H9 (cell line): ENCODE data around the gene LCE3D. TPM values are rescaled to one million over a fixed set of nuclear protein-coding genes. Genes with fewer than 3 reads are reported as not detected.

ENCODE experiments used
- DNase-seq: peaks from one replicate; pipeline ENCODE4 v3.0.0-alpha.2; 2017
- H2AFZ ChIP-seq: one replicate; pipeline ENCODE4 v1.6.1; 2013; ENCODE audit warnings: mild to moderate bottlenecking, low read length, control low read depth, moderate library complexity
- H2AK5ac ChIP-seq: 2 replicates; pipeline ENCODE4 v1.6.1; 2013; ENCODE audit warnings: low read length, control low read depth, mixed read lengths; ENCODE audit not compliant: insufficient read length
- H2BK120ac ChIP-seq: one replicate; pipeline ENCODE4 v1.6.1; 2013; ENCODE audit warnings: low read depth, mild to moderate bottlenecking, low read length, control low read depth, inconsistent platforms; ENCODE audit not compliant: poor library complexity, severe bottlenecking
- H2BK12ac ChIP-seq: 2 replicates; pipeline ENCODE4 v1.6.1; 2013; ENCODE audit warnings: low read length, control low read depth, mixed read lengths, low read depth; ENCODE audit not compliant: insufficient read length
- H2BK15ac ChIP-seq: 2 replicates; pipeline ENCODE4 v1.6.1; 2013; ENCODE audit warnings: low read depth, low read length, control low read depth
- H2BK20ac ChIP-seq: one replicate; pipeline ENCODE4 v1.6.1; 2013; ENCODE audit warnings: low read depth, mild to moderate bottlenecking, low read length, control low read depth, inconsistent platforms; ENCODE audit not compliant: poor library complexity, severe bottlenecking
- H2BK5ac ChIP-seq: 2 replicates; pipeline ENCODE4 v1.6.1; 2013; ENCODE audit warnings: low read length, control low read depth, mixed read lengths; ENCODE audit not compliant: insufficient read length
- H3K14ac ChIP-seq: 2 replicates; pipeline ENCODE4 v1.6.1; 2013; ENCODE audit warnings: low read length, control low read depth; ENCODE audit not compliant: insufficient read depth
- H3K18ac ChIP-seq: 2 replicates; pipeline ENCODE4 v1.6.1; 2013; ENCODE audit warnings: low read depth, mild to moderate bottlenecking, mixed read lengths, low read length, control low read depth; ENCODE audit not compliant: insufficient read length
- H3K23ac ChIP-seq: 2 replicates; pipeline ENCODE4 v1.6.1; 2013; ENCODE audit warnings: low read length, control low read depth, mixed read lengths, low read depth; ENCODE audit not compliant: insufficient read length
- H3K23me2 ChIP-seq: 2 replicates; pipeline ENCODE4 v1.6.1; 2013; ENCODE audit warnings: low read depth, mild to moderate bottlenecking, mixed read lengths, low read length, control low read depth; ENCODE audit not compliant: insufficient read length, poor library complexity, severe bottlenecking
- H3K27ac ChIP-seq: 2 replicates; pipeline ENCODE4 v1.5.1; 2013; ENCODE audit warnings: low read length, control low read depth, mixed read lengths, low read depth; ENCODE audit not compliant: insufficient read length
- H3K27me3 ChIP-seq: 2 replicates; pipeline ENCODE4 v1.6.1; 2013; ENCODE audit warnings: low read length, control low read depth, inconsistent platforms; ENCODE audit not compliant: insufficient read depth
- H3K4ac ChIP-seq: 2 replicates; pipeline ENCODE4 v1.6.1; 2013; ENCODE audit warnings: low read depth, mild to moderate bottlenecking, control low read depth, inconsistent platforms, low read length, moderate library complexity
- H3K4me1 ChIP-seq: 2 replicates; pipeline ENCODE4 v1.6.1; 2013; ENCODE audit warnings: low read length, control low read depth, inconsistent platforms; ENCODE audit not compliant: insufficient read depth
- H3K4me2 ChIP-seq: 2 replicates; pipeline ENCODE4 v1.6.1; 2013; ENCODE audit warnings: low read length, control low read depth, mixed read lengths; ENCODE audit not compliant: insufficient read length, insufficient read depth
- H3K56ac ChIP-seq: 2 replicates; pipeline ENCODE4 v1.6.1; 2013; ENCODE audit warnings: low read depth, mild to moderate bottlenecking, mixed read lengths, low read length, control low read depth; ENCODE audit not compliant: insufficient read length
- H3K79me1 ChIP-seq: 2 replicates; pipeline ENCODE4 v1.6.1; 2013; ENCODE audit warnings: low read depth, mild to moderate bottlenecking, moderate library complexity, low read length, control low read depth, inconsistent platforms; ENCODE audit not compliant: insufficient read depth, poor library complexity, severe bottlenecking
- H3K79me2 ChIP-seq: 2 replicates; pipeline ENCODE4 v1.6.1; 2013; ENCODE audit warnings: low read length, control low read depth, inconsistent platforms; ENCODE audit not compliant: insufficient read depth
- H3K9ac ChIP-seq: 2 replicates; pipeline ENCODE4 v1.6.1; 2013; ENCODE audit warnings: low read length, control low read depth, mixed read lengths; ENCODE audit not compliant: insufficient read length; ENCODE audit errors: extremely low read depth
- H3K9me3 ChIP-seq: one replicate; pipeline ENCODE4 v1.6.1; 2013; ENCODE audit warnings: low read depth, low read length, inconsistent platforms; ENCODE audit not compliant: control insufficient read depth
- H3T11ph ChIP-seq: one replicate; pipeline ENCODE4 v1.6.1; 2013; ENCODE audit warnings: mild to moderate bottlenecking, low read length, control low read depth, inconsistent platforms
- H4K20me1 ChIP-seq: one replicate; pipeline ENCODE4 v1.6.1; 2013; ENCODE audit not compliant: control insufficient read depth, insufficient read length, insufficient read depth
- H4K5ac ChIP-seq: 2 replicates; pipeline ENCODE4 v1.6.1; 2013; ENCODE audit warnings: low read depth, mild to moderate bottlenecking, mixed read lengths, low read length, control low read depth; ENCODE audit not compliant: insufficient read length
- H4K8ac ChIP-seq: replicated peaks from 2 replicates; pipeline ENCODE4 v1.6.1; 2013; ENCODE audit warnings: low read length, control low read depth, mixed read lengths, low read depth; ENCODE audit not compliant: insufficient read length
- H4K91ac ChIP-seq: 2 replicates; pipeline ENCODE4 v1.6.1; 2013; ENCODE audit warnings: low read depth, mild to moderate bottlenecking, moderate library complexity, mixed read lengths, low read length, control low read depth; ENCODE audit not compliant: insufficient read length
- H3K27ac Mint-ChIP-seq, 3 experiments: 2 replicates in 2 of 3; 3 replicates in 1 of 3; pipeline ENCODE4 v1.8.0; 2020 to 2021; ENCODE audit warnings: mixed read lengths in 3 of 3, mild to moderate bottlenecking in 1 of 3, moderate library complexity in 1 of 3
- H3K27me3 Mint-ChIP-seq: 2 replicates; pipeline ENCODE4 v1.8.0; 2021; ENCODE audit warnings: low read depth, mild to moderate bottlenecking, moderate library complexity, mixed read lengths
- H3K36me3 Mint-ChIP-seq, 3 experiments: 2 replicates in 2 of 3; 3 replicates in 1 of 3; pipeline ENCODE4 v1.8.0; 2020 to 2021; ENCODE audit warnings: low read depth in 3 of 3, mixed read lengths in 3 of 3; ENCODE audit not compliant: insufficient read depth in 1 of 3
- H3K4me1 Mint-ChIP-seq, 2 experiments: 2 replicates each; pipeline ENCODE4 v1.8.0; 2020; ENCODE audit warnings: mixed read lengths in 2 of 2
- H3K4me3 Mint-ChIP-seq, 2 experiments: 2 replicates in 1 of 2; 3 replicates in 1 of 2; pipeline ENCODE4 v1.8.0; 2020 to 2021; ENCODE audit warnings: mild to moderate bottlenecking in 2 of 2, mixed read lengths in 2 of 2, moderate library complexity in 1 of 2
- H3K9me3 Mint-ChIP-seq, 2 experiments: 2 replicates in 1 of 2; 3 replicates in 1 of 2; pipeline ENCODE4 v1.8.0; 2020; ENCODE audit warnings: mild to moderate bottlenecking in 2 of 2, mixed read lengths in 2 of 2, moderate library complexity in 1 of 2
- WGBS: extraction: QIAGEN DNeasy Blood & Tissue Kit; methylation state at CpG from one replicate; pipeline ENCODE4 v1.1.7; 2013; ENCODE audit warnings: missing lambda C conversion rate, low lambda C conversion rate, mixed read lengths; ENCODE audit not compliant: insufficient read length; ENCODE audit errors: extremely low coverage; 5-methylcytosine and 5-hydroxymethylcytosine counted together
- total RNA-seq: library from RNA; stranded (reverse); gene quantifications from 2 replicates; pipeline ENCODE4 v1.2.1, GENCODE V29; 2021
- TF ChIP-seq, protein P1 (sequence below): fragments of 200-600 bp; sonication (generic); conservative IDR thresholded peaks from 3 replicates; pipeline ENCODE4 v1.8.0; 2021; ENCODE audit warnings: antibody characterized with exemption, mild to moderate bottlenecking

The LCE3D gene
- total RNA-seq, 1 experiment from 2014 or later = not detected

DNA sequence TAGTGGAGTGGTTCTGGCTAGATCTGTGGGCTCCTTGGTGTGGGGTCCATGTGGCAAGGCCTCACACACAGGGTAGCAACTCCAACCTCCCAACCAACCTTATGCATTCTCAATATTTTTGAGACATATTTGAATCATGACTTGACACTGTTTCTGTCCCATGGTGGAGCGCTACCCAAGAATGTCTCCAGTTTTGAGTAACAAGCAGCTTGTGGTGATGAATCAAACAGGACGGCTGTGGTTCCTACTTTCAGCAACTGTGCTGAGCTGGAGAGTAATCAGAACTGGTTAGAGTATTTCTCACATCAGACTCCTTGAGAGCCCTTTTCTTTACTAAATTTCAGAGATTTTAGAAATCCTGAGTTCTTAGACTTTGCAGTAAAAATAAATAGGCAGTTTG, 3.1 kb downstream of the LCE3D start:
- H3K36me3 Mint-ChIP-seq = peaks cover 0 to 37% (median 14%) of the 10 kb centered on the region in 3 experiments; a peak in 6 of 7 replicates
- Histone ChIP-seq H3K4ac (no peak overlapping the region), H3K56ac (no peak overlapping the region), H2BK120ac (no peak overlapping the region), H3K27ac (no peak overlapping the region), H3K27me3 (no peaks in the 10 kb centered on the region), H2AK5ac (no peak overlapping the region), H3T11ph (no peak overlapping the region), H2BK5ac (no peak overlapping the region), H4K20me1 (no peaks in the 10 kb centered on the region), H3K79me2 (no peaks in the 10 kb centered on the region), H2AFZ (no peak overlapping the region), H4K91ac (no peak overlapping the region), H3K9me3 (peaks cover 85% of the 10 kb centered on the region), H3K14ac (no peak overlapping the region), H3K4me2 (no peak overlapping the region), H2BK15ac (no peak overlapping the region), H4K5ac (no peak overlapping the region), H3K18ac (no peak overlapping the region), H2BK20ac (no peak overlapping the region), H3K23ac (no peak overlapping the region), H3K23me2 (no peaks in the 10 kb centered on the region), H4K8ac (no peak overlapping the region), H3K9ac (no peak overlapping the region), H2BK12ac (no peak overlapping the region), H3K4me1 (no peaks in the 10 kb centered on the region), H3K79me1 (no peaks in the 10 kb centered on the region)
- H3K4me1 Mint-ChIP-seq = no peaks in the 10 kb centered on the region
- H3K9me3 Mint-ChIP-seq = peaks cover 89 to 94% of the 10 kb centered on the region in 2 experiments
- no peak overlapping the region for H3K27ac Mint-ChIP-seq
- H3K4me3 Mint-ChIP-seq = no peak overlapping the region
- DNase-seq = no peak
- TF ChIP-seq, protein P1, sequence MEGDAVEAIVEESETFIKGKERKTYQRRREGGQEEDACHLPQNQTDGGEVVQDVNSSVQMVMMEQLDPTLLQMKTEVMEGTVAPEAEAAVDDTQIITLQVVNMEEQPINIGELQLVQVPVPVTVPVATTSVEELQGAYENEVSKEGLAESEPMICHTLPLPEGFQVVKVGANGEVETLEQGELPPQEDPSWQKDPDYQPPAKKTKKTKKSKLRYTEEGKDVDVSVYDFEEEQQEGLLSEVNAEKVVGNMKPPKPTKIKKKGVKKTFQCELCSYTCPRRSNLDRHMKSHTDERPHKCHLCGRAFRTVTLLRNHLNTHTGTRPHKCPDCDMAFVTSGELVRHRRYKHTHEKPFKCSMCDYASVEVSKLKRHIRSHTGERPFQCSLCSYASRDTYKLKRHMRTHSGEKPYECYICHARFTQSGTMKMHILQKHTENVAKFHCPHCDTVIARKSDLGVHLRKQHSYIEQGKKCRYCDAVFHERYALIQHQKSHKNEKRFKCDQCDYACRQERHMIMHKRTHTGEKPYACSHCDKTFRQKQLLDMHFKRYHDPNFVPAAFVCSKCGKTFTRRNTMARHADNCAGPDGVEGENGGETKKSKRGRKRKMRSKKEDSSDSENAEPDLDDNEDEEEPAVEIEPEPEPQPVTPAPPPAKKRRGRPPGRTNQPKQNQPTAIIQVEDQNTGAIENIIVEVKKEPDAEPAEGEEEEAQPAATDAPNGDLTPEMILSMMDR = no peak
- no CpG with 5 or more reads among the region's 2 CpGs for WGBS
- H3K27me3 Mint-ChIP-seq = peaks cover 4% of the 10 kb centered on the region
